Measurements from ENCODE around the gene GATA3.

DNA sequence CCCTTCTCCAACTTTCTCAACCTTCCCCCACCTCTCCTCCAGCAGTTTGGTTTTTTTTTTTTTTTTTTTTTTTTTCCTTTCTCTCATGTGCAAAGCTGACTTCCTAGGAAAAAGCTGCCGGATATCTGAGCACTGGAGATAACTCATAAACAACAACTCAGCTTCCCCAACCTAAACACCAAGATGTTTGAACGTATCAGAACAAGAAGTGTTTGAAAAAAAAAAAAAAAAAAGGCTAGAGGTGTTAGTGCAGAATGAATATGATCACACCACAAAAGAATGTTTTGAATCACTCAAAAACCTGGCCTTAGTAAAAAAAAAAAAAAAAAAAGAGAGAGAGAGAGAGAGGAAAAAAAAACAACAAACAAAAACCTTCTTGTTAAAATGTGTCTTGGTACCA, 11.2 kb downstream of the GATA3 start:
- TF ChIP-seq EZH2 (IDR thresholded peaks at IDR 0.05; ENCODE audit: insufficient read depth, poor library complexity, severe bottlenecking) (no peak), EZH2phosphoT487 (IDR thresholded peaks at IDR 0.05; ENCODE audit: insufficient read depth, low read depth) (no peak)

Data from GM23248 (cell line).